ENCODE results near the gene SAMD4B. TPM values are rescaled to one million over a fixed set of nuclear protein-coding genes. Genes with fewer than 3 reads are reported as not detected.
A peak's percentile ranks its signal among the peaks of the same experiment; 100 is the strongest.
"Not testable (repeated sequence)": the region's sequence is repeated elsewhere in the genome, so short reads cannot be mapped to it uniquely, and the experiment has no call there.

SAMD4B gene
- polyA plus RNA-seq, 5 donors = 79.7 to 128 (median 117) TPM

DNA sequence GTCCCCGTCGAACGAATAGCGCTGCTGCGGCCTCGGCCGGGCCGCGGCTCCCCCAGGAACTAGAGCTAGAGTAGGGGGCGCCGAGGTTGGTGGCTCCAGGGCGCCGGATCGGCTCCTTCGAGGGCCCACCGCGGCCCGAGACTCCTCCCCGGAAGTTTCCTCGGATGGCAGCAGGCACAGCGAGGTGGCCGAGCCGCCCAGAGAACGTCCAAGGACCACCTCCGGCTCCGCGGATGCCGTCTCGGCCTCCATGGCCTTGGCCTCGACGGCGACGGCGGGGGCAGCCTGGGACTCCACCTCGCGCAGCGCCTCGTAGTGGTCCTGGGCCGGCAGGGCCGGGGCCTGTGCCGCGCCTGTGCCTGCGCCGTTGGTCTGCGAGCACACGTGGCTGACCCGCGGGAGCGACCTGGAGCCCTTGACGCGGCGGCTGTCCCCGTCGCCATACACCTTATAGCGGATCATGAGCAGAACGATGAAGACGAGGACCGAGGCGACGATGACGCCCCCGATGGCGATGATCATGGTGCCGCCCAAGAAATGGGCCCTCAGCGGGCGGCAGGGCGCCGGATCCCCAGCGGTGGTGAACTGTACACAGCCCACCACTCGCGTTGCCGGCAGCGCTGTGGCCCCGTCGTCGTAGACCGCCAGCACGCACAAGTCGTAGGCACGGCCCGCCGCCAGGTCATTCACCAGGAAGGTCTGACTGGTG lies 34.2 kb upstream of the SAMD4B start:
- no peak for DNase-seq

DNA sequence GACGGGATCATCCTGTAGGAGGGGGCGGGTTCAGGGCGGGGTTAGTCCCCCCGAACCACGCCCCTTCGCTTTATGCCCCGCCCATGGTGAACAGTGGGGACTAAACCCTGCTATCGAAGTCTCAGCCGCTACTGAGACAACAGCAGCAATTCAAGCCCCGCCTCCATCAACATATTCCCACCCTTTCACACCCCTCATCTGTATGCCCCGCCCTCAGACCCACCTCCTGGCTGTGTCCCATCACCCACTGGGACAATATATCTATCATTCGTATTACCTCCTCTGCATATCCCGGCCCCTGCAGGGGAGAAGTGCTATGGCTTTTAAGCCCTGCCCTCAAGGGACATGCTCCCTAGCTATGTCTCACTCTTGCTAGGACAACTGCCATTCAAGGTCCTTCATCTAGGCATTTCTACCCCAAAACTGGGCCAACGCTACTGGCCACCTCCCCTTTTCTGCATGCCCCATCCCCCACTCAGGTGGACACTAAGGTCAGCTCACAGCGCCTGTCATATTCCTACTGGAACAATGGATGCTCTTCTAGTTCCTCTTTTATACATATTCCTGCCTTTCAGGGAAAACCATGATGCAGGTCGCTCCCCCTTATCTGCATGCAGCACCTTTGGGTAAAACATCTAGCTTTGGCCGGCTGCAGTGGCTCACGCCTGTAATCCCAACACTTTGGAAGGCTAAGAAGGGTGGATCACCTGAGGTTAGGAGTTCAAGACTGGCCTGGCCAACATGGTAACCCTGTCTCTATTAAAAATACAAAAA lies 33.5 kb upstream of the SAMD4B start:
- no peak for DNase-seq

DNA sequence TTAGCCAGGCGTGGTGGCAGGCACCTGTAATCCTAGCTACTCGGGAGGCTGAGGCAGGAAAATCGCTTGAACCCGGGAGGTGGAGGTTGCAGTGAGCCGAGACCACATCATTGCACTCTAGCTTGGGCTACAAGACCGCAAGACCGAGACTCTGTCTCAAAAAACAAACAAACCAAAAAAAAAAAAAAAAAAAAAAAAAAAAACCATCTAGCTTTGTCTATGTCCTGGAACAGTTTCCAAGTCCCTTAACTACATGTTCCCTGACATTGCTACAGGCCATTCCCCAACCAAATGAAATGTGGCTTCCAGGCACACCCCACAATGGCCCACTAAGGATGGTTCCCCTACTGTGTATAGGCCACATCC lies 32.9 kb upstream of the SAMD4B start:
- not testable (repeated sequence) for DNase-seq

DNA sequence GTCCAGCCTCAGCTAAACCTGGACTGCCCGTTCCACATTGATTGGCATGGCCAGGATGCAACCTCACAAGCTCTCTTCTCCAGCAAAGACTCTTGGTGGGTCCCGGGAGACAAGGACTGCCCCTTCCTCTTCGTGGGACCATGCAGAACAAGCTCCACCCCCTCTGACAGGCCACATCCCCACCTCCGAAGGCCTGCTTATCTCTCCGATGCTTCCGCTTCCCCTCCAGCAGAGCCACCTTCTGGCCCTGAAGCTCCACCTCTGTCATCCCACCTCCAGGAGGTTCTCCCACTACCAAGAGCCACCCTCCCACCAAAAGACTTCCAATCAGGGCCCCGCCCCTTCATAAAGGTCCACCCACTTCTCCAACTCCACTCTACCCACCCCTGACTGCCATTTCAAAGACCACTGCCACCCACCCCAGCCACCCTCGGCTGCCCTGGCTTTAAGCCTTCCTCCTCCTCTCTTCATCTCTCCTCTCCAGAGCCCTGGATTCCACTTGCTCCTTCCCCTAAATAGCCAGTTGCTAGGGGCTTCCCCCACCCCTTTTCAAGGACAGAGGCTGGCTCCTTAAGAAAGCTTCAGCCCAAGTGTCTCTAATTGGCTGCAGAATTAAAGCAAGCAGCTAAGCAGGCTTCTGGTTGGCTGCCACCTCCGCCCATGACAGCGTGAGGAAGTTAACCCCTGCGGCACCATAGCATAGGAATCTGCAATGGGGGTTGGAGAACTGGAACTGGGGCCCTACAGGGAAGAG lies 31.5 kb upstream of the SAMD4B start:
- no peak for DNase-seq

DNA sequence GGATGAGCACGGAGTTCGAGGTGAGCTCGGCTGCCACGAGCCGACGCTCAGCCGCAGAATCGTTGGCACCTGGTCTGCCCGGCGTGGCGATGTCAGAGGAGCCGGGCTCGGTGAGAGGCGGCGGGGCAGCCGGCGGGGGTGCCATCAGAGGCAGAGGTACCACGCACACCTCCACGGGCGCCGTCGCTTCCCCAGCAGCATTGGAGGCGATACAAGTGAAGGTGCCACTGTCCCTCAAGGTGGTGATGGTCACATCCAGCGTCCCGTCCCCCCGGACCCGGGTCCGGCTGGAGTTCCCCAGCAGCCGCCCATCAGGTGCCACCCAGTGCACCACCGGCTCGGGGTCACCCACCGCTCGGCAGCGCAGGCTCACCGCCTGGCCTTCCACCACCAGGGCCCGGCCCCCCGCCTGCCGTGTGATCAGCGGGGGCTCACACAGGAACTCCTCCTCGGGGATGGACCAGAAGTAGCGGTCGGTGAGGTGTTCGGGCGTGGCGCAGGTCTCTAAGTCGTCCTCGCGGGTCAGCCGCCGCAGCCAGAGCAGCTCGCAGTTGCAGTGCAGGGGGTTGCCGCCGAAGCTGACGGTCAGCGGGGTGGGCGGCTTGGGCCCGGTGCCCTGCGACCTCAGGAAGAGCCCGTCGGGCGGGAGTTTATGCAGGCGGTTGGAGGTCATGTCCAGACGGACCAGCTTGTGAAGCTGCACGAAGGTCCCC lies 28.0 kb upstream of the SAMD4B start:
- no peak for DNase-seq

DNA sequence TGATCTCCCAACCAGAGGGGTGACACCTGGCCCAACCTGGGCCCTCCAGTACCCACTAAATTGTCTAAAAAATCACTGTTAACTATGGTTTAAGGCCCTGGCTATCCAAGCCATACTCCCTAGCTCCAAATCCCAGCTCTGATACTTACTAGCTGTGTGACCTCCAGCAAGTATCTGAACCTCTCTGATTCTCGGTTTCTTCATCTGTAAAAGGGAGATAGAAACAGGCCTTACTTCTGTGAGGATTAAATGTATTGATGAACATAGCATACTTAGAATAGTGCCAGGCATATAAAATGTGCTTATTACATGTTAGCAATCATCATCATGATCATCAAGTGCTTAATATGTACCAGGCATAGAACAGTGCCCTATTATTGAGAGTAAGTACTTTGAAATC lies 26.3 kb upstream of the SAMD4B start:
- DNase-seq = no peak

DNA sequence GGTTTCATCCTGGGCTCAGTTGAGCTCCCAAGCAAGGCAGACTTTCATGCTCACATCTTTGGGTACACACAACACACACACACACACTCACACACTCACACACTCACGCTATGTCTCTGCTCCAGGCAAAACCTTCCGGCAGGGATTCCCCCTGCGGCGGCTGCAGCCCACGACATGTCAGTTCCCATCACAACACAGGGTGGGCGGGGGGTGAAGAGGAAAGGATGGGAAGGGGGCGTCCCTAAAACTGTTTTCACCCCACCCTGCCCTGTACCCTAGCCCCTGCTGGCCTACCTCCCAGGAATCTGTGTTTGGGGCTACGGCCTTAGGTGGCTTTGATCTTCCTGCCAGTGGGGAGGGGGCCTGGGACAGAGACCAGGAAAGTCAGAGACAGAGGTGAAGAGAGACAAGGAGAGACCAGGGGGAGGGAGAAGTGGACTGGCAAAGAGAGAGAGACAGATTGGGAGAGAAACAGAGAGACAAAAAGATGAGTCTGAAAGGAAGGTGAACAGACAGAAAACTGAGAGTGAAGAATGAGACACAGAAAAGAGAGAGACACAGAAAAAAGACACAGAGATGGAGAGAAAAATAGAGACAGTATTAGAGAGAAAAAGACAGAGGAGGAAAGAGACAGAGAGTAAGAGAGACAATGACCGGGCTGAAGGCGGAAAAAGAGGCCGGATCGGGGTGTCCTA lies 25.4 kb upstream of the SAMD4B start:
- no peak for DNase-seq

DNA sequence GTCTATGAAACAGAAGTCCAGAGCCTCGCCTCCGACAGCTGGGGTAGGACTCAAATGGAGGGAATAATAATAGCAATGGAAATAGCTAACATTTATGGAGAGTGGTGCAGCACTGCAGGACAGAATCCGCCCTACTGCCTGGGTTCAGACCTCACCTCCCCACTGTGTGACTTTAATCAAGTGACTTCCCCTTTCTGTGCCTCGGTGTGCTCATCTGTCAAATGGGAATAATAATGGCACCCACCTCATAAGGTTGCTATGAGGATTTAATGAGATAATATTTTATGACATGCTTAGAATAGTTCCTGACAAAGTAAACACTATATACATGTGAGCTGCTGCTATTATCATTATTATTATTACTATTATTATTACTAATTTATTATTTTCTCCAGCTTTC lies 24.7 kb upstream of the SAMD4B start:
- no peak for DNase-seq

DNA sequence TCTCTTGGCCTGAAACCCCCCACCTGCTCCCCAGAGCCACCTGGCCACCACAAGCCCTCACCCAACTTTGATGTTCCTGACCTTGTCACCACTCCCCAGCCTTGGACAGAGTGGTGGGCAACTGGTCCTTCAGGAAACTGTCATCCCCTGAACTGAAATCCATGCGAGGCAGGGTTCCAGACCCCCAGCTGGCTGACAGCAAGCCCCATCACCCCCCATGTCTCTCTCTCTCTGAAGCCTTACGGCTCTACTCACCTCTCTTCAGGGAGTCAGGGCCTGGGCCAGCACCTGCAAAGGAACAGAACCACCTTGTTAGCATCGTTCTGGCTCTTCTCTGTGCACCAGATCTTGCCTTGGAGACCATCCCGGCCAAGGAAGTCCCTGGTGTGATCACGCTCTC lies 24.1 kb upstream of the SAMD4B start:
- DNase-seq = no peak

DNA sequence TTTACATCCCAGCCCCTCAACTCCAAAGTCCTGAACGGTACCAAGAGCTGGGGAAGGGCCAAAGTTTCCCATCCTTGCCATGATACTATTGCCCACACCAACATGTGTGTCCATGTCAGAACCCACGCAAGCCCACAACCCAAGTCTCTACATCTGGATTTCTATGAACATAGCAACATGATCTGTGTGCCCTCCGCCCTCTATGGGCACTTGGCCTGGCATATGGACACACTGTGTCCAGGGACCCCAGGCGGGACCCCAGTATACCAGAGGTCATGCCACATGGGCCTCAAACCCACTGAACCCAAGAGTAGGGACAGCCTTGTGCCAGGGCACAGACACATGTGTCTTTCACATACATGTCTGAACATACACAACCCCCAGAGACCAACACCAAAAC lies 23.5 kb upstream of the SAMD4B start:
- DNase-seq = no peak

DNA sequence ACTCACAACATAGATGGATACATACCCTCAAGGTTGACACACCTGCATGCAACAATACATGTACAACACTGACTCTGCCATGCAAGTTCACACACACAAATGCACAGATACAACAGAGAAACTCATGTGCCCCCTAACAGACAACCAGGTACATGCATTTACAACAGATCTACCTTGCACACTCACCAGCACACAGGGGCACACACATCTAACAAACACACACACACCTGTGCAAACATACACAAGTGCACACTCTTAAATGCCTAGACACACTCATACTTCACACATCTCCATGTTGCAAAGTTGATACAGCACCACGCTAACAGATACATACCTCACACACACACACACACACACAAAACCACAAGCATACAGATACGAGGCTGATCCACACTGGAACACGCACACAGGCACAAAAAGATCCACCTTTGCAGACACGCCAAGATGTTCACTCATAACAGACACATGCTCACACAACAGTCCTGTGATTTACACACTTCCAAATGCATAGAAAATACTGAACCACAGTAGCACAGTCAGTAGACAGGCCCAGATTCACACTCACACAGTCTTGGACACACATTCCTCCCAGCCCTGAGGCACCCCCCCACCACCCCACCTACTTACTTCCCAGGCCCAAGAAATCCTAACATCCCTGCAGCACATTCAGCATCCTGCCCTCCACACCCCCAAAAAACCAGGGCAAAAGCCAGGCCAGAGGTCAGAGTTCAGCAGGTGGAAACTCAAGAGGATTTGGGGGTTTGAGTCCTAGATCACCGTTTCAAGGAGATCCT lies 22.9 kb upstream of the SAMD4B start:
- no peak for DNase-seq

DNA sequence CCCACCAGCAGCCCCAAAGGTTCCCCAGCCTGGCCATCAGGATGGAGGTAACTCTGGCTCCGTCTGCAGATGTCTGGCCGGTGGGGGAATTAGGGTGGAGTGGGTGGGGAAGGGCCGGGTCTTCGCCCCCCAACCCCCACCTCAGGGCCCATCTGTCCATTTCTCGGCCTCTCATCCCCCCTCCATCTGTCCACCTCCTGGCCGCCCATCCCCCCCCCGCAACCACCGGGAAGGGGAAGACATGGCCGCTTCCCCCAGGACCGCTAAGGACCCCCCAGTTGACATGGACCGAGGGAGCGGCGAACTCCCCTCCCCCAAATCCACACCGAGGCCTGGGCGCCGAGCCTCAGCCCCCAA lies 22.4 kb upstream of the SAMD4B start:
- no peak for DNase-seq

DNA sequence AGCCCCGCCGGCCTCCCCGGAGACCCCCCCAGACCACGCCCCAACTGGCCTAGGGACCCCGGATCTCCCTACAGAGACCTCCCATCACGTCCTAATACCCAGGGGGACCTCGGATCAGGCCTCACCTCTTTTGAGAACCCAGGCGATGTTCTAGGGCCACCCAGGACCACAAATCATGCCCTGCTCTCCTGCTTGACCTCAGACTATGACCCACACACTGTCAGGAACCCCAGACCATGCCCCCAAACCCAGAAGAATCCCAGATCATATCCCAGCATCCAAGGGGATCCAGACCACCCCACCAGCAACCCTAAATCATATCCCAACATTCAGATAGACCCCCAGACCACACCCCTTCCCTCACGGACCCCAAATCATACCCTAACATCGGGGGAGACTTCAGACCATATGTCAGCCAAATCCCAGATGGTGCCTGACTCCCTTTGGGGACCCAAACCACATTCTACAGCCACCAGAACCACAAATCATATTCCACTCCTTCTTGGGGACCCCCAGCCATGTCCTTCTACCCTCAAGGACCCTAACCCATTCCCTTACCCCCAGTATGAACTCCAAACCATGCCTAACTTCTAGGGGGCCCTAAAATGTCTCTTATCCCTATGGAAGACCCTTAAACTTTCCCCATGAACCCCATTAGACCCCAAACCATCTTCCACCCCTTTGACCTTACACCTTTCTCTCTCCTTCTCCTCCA lies 20.9 kb upstream of the SAMD4B start:
- DNase-seq = no peak

DNA sequence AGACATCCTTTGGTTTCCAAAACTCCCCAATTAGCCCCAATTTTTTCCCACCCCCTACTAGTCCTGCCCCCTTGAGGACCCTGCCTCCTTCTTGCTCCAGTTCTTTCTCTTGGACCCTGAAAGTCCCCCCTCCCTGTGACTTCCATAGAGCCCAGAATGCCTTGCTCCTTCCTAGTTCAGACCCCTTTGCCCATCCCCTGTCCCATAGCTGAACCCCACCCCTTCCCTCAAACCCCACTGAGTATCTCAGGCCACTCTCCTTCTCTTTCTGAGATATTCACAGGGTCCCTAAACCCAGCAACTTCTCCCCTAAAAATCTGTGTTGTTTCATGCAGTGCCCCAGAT lies 20.4 kb upstream of the SAMD4B start:
- DNase-seq = no peak

DNA sequence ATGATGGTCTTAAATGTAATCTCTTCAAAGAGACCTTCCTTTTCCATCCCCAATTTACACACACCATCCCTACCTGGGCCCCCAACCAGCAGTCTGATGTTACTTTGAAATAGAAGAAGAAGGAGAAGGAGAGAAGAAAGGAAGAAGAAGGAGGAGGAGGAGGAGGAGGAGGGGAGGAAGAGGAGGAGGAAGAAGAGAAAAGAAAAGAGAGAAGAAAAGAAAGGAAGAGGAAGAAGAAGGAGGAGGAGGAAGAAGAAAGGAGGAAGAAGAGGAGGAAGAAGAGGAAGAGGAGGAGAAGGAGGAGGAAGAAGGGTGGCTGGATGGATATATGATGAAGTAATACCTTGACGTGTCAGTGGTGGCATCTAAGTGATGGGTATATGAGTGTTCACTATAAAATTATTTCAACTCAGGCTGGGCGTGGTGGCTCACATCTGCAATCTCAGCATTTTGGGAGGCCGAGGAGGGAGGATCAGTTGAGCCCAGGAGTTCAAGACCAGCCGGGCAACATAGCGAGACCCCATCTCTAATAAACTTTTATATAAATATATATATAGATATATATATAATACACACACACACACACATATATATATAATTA lies 17.9 kb upstream of the SAMD4B start:
- DNase-seq = no peak

DNA sequence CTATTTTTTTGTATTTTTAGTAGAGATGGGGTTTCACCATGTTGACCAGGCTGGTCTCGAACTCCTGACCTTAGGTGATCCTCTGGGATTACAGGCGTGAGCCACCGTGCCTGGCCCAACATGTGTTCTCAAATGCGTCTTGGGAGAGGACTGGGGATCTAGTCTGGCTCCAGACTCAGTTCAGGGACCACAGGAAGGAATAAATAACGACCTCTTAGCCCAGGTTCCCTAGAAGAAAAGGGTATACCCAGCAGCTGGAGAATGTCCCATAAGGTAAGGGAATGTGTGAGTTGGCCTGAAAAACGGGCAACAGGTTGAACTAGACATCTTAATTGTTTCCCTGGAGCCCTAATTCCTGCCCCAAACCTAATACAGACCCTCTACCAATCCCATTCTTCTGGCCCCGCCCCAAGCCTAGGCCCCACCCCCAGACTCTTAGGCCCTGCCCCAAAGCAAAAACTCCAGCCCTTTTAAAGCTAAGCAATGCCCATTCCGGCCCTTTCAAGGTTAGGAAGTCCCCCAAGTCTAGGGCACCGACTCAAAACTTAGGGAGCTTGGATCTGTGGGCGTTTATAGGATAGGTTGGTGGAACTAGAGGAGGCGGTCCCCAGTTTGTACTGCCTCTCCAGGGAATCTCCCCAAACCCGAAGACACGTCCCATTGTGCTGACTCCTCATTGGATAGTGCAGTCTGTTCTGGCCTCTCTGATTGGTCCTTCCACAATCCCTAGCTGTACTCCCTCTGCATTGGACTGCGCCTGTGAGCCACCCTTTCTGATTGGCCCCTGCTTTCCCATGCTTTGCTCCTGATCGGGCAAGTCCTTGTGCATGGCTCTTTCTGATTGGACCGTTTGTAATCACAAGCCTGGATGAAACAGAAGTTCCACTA lies 16.2 kb upstream of the SAMD4B start:
- no peak for DNase-seq

DNA sequence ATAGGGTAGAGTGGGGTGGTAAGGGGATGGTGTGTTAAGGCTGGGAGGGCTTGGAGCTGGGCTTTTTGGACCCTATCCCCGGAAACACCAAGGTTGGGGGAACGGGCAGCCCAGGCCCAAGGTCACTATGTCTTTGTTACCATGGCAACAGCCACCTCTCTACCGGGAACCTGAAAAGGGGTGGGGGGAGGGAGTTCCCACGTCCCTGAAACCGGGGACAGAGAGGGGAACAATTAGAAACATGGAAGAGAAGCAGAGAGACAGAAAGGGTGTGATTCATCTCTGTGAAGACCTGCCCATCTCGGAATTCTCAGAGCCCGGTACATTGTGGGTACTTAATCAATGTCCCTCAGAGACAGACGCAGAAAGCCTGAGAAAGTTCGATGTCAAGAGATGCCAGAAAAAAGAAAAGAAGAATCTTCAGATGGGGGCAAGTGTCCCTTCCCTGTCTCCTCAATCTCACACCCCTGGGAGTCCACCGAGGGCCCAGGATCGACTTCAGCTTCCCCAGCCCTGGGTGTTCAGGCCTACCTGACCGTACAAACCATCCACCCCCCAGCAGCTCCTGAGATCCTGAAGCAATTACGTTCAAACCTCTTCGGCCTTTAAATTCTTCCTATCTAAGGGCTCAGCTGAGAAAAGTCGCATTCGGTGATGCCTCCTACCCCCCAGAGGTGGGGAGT lies 14.7 kb upstream of the SAMD4B start:
- DNase-seq = no peak

DNA sequence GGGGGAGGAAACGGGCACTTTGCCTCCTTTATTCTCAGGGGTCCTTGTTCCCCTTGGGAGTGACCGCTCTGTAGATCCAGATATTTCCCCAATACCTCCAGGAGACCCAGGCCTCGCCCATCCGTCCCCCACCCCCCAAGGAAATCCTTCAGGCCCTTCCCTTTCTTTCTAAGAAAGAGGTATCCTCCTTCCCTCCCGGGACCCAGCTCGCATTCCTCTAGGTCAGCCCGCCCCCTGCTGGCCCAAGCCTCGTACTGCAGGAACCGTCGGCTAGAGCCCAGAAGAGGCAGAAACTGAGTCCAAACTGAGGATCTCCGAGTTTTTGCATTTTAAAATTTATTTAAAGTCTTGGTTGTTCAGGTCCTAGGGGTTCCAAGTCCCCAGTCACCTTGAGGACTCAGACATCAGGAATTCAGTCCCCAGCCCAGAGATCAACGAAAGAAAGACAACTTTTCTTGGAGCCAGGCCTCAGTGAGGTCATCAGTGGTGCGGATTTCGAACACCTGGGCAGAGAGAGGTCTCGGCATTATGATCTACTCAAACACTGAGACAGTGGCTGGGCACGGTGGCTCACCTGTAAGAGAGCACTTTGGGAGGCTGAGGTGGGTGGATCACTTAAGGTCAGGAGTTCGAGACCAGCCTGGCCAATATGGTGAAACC lies 14.0 kb upstream of the SAMD4B start:
- DNase-seq = peak; percentile 61 to 70
